ENCODE data around the gene RSPH9.
"Not testable (repeated sequence)": the region's sequence is repeated elsewhere in the genome, so short reads cannot be mapped to it uniquely, and the experiment has no call there.

RSPH9 gene

DNA sequence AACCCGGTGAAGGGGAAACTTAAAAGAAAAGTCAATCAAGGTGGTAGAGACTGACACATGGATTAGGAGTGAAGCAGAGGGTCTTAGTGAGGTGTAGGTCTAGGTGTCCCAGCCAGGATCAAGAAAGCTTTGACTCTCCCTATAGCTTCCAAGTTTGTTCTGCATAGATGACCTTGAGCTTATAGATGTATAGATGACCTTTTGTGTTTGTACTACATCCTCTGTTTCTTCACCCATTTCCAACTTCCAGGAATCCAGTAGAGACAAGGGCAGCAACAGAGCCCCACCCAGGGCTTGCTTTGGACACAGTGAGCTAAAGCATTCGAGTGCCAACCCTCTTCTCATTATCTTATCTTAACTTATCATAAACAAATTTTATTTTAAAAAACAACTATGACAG, 44.6 kb downstream of the RSPH9 start:
- DNase-seq = no peak

DNA sequence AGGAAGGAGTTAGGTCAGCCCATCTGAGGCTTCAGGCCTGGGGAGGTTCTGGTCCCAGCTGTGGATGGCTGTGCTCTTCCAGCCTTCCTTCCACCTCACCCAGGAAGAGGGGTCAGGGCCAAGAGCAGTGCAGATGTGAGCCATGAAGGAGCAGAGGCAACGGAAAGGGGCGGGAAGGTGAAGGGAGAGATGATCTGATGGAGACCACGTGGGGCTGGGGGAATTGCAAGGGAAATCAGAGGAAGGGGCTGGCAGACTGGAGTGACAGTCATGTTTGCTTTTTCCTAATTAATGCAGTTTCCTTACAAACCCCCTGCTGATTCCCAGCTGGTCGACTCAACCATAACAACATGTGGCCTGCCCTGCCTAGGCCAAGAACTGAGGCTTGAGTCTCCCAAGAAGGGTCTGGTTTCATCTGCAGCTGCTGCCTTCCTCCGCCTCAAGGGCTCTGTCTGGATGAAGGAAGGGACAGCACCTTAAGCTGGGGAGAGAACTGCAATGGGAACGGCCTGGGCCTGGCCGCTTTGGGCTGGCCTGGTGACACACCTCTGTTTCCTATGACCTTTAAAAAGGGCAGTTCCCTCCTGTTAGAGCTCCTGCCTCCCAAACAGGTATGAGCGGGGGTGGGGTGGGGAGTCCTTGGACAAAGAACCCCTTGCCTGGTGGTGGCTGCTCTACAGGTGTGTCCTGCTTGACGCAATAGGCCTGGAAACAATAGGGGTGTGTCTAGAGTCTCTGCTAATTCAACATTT, 50.6 kb downstream of the RSPH9 start:
- no peak for DNase-seq

DNA sequence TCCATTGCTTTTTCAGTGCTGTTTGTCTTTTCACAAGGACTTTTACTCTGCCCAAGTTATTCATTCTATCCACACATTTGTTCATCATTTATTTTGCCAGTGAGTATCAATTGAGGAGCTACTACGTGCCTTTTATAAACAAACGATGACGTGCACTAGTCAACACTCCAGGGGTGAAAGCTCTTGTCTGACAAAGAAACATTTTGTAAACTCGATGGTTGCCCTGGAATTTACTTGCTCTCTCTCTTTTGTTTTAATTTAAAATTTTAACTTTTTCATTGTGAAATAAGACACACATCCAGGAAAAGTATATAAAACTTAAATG, 51.1 kb downstream of the RSPH9 start:
- DNase-seq = no peak

DNA sequence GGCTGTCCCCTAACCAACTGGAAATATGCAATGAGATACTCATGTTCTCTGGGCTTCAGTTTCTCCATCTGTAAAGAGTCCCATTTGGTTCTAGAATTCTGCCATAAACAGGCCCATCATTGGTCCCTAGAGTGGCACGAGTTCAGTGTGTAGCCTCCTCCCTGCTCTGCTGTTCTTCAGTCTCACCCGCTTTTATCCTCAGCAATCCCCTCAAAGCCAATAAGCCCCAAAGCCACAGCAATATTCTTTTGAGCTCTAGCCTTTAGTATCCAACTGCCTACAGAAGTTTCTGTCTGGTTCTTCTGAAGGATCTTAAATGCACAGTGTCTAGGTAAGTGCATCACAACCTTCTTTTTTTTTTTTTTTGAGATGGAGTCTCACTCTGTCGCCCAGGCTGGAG, 52.6 kb downstream of the RSPH9 start:
- no peak for DNase-seq

DNA sequence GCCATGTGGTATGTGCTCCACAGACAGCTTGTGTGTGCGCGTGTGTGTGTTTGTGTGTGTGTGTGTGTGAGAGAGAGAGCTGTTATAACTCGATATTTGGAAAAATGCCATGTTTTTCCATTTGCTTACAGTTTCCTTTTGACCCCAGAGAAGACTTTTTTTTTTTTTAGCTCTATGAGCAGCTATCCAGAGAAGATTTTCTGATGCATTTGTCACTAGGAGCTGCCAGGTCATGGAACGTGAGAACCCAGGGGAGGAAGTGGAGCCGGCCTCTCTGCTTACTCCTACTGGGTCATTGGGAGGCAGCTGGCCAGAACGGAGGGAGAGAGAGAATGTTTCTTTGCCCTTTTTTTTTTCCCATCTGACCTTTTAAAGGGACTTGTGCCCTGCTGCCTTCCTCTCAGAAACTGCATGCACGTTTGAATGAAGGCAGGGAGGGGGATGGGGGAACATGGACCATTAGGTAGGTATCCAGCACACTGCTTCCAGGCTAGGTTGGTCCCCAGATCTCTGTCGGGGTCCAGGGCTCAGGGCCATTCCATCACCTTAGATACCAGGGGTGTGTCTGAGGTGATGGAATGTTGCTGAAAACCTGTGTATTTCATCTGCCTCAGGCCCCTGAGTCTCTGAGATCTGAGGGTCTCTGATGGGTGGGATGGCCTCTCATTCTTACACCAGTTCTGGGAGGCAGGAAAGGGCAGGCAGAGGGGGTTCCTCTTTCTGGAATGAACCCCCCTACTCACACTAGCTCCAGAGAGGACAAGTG, 53.9 kb downstream of the RSPH9 start:
- no peak for DNase-seq

DNA sequence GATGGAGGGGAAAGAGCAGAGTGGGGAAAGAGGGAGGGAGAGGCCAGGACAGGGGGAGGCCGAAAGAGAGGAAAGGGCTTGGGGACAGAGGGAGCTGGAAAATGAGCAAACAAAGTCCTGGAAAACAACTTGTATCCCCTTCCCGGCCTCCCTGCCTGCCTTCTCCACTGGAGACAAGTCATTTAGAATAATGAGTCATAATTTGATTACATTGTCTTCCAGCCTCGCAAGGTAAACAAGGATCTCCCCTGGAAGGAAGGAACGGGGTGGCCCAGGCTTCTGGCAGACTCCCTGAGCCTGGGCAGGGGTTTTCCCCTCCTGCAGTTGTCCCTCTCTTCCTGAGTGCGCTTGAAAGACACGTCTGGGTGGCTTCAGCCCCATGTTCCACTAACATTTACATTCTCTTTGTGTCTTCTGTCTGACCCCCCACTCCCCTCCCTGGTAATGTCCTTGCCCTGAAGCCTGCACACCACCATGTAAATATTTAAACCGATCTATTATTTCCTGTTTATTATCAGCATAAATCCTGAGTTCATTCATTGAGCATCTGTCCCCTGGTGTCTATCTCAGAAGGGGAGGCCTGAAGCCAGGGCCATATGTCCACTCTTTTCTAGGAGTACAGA, 54.8 kb downstream of the RSPH9 start:
- no peak for DNase-seq

DNA sequence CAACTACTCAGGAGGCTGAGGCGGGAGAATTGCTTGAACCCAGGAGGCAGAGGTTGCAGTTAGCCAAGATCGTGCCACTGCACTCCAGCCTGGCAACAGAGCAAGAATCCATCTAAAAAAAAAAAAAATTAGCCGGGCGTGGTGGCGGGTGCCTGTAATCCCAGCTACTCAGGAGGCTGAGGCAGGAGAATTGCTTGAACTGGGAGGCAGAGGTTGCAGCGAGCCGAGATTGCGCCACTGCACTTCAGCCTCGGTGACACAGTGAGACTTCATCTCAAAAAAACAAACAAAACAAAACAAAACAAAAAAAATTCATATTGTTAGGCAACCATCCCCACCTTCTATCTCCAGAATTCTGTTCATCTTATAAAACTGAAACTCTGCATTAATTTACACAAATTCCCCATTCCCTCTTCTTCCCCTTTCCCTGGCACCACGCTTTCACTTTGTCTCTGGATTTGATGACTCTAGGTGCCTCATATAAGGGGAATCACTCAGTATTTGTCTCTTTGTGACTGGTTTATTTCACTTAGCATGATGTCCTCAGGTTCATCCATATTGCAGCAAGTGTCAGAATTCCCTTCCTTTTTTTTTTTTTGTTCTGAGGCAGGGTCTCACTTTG, 56.2 kb downstream of the RSPH9 start:
- not testable (repeated sequence) for DNase-seq

DNA sequence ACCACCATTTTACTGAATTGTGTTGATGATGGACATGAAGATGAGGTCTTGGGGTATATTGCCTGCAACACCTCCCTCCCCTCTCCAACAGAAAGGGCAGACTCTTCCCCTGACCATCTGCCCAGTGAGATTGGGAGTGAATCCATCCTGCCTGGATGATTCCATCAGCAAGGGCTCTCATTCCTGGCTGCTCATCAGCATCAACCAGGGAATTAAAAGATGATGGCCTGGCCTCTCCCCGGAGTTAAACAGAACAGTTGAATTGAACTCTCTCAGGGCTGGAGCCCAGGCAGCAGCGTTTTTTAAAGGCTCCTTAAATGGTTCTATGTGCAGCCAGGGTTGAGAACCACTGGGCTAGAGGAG, 57.3 kb downstream of the RSPH9 start:
- DNase-seq = no peak

DNA sequence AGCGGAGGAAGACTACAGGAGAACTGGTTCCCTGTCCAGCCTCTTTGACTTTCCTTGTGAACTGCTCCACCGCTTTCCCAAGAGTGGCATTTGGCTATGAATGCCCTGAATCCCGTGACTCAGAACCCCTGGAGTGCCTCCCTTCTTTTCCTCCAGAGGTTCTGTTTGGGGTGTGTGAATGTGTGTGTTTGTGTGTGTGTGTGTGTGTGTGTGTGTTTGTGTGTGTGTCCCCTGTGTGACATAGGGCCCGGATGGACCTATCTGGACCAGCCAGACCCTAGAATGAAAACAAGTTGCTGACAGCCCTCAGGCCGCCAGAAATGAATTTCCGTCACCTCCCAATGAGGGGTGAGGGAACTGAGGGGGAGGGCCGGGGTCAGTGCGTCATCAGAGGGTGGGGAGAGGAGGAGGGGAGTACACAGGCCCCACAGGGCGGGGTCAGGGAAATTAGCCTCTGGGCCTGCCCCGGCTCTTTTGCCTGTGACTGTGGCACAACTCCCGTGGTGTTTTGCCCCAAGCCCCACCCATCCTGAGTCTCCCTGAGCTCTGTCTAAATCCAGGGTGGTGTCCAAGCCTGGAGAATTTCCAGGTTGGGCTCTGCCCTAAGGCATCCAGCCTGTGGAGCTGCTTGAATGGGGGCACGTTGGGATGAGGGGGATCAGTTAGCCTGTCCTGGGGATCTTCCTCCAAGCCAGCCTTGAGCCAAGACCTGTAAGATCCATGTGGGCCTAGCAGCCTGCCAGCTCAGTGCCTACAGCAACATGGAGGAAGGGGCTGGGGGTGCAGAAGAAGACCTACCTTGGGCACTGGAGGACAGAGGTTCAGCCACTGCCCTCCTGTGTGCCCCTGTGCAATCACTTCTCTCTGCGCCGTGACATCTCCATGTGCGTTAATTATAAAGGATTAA, 58.0 kb downstream of the RSPH9 start:
- DNase-seq = no peak

DNA sequence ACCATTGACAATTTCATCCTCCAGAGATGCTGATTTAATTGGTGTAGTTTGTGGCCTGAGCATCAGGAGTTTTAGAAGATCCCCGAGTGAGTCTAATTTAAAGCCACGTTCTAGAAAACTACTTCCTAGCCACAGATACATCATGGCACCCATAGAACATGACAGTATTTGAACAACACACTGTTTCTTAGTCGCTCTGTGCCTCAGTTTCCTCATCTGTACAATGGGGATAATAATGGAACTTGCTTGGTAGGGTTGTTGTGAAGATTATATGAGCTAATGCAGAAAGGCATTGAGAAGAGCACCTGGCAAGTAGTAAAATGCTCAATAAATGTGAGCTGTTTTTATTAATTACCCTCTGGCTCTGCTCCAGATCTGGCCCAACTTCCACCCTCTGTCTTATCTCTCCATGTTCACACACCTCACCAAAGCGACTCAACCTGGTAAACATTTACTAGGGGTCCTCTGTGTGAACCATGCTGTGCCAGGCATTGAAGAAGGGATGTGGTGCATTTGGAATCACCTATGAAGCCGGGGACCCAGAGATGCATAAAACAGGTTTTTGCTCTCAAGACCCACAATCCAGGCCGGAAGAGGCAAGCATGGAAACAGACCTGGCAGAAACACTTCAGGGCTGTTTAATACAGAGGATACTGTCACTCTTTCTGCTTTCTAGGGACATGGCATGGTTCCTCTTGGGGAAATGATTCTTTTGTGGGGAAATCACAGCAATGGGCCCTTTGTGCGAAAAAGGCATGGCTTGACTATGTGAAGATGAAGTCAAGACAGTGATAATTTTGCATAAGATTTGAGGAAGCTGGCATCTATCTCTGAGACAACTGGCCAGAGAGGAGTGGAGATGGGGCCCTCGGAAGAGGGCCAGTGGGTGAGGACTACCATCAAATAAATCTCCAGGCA, 58.9 kb downstream of the RSPH9 start:
- no peak for DNase-seq

DNA sequence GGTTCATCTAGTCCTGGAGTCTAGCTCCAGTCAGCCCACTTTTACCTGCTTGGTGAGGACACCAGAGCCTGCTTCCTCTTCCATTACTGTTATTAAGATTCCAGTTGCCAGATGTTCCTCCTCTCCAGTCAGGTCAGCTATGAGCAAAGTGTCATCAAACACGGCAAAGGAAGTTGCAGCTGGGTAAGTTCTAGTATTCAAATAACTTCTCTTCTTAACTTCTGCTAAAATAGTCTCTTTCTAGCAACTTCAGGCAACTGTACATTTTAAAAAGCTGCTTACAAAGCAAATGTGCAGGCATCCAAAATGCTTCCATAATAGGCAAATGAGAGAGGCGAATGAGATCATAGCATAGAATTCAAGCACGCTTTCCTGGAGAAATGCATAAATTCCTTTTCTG, 61.2 kb downstream of the RSPH9 start:
- DNase-seq = no peak

DNA sequence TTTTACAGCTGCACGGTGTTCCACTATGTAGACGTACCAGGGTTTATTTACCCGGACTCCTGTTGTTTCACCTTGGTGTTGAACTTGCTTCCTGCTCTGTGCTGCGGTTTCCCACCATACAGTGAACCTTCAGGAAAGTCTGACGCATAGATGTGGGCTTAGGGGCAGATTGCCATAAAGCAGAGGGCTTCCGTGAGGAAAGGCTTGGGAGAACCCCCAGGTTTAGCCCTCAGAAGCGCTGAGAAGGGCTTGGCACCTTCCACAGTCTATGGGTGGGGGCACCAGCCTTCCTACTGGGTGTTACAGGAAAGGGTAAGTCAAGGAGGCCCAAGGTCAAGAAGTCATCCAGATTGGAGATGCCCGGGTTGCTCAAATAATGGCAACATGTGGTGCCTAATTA, 62.0 kb downstream of the RSPH9 start:
- no peak for DNase-seq

DNA sequence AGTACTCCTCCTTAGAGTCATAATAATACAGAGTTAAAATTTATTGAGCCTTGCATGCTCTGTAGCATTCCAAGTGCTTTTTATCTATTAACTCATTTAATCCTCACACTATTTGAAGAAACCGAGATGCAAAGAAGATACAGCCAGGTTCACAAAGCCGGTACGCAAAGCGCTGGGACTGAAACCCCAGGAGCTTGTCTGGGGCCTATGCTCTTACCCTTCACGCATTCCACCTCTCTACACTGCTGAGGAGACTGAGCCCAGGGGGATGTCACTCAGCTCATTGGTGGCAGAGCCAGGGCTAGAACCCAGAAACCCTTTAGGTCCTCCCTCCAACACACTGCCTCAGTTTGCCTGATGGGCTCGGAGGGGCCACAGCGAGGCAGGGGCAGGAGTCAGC, 62.4 kb downstream of the RSPH9 start:
- no peak for DNase-seq

DNA sequence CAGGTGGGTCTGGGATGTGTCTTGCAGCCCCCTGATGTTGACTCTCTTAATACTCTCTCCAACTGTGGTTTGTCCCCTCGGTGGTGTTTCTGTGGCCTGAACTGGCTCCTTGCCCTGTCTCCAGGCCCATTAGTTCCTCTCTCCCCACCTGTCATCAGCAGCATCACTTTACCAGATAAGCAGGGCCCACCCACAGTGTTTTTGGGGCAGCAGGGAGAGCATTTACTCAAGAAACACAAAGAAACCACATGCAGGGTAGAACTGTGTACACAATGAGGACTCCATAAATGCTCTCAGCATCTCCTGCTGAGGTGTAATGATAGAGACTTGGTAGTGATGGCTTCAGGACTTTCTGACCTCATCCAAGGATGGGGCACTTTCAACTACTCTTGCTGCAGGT, 62.9 kb downstream of the RSPH9 start:
- DNase-seq = no peak

DNA sequence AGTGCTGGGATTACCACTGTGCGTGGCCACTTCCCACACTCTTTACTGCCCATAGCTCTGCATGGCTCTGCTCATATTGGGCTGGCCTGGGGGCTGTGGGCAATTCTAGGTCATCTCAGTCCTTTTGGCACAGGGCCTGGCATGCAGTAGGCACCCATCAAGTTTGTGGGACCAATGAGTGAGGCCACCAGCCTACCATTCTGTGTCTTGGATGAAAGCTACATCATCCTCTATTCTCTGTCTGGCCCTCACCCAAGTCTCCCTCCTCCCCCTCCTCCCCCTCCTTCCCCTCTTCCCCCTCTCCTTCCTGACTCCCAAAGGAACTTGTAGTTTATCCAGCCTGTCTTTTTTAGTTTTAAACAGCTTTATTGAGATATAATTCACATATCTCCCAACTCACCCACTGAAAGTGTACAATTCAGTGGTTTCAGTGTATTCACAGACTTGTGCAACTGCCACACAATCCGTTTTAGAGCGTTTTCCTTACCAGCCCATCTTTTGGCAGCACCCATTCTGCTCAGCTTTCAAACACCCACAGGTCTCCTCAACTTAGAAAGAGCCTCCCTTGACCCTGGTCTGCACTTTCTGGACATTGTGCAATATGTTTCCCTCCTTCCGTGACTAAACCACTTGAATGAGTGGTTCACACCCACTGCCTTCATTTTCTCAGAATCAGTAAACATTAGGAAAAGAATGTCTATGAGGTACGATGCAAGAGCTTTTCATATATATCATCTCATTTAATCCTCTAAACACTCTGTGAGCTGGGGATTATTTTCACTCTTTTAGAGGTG, 64.2 kb downstream of the RSPH9 start:
- no peak for DNase-seq

DNA sequence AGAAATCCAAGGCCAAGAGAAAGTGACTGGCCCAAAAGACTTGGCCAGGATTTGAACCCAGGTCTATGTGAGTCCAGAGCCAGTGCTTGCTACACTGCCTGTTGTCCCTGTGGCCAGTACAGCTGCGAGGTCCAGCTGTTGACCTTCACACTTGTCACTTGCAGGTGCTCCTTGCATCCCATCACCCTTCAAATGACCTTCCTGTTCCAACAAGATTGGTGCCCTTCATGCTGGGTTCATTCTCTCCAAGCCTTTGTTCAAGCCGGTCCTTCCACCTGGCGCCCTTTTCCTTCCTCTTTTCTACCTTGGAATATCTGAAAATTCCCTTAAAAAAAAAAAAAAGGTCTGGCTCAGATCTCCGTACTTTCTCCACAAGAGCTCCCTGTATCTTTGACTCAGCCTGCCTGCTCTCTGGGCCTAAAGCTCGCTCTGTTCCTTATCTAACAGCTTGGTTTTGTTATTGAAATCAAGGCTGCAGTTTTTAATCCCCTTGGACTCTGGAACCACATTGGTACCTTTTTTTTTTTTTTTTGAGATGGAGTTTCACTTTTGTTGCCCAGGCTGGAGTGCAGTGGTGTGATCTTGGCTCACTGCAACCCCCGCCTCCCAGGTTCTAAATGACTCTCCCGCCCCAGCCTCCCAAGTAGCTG, 64.9 kb downstream of the RSPH9 start:
- no peak for DNase-seq

DNA sequence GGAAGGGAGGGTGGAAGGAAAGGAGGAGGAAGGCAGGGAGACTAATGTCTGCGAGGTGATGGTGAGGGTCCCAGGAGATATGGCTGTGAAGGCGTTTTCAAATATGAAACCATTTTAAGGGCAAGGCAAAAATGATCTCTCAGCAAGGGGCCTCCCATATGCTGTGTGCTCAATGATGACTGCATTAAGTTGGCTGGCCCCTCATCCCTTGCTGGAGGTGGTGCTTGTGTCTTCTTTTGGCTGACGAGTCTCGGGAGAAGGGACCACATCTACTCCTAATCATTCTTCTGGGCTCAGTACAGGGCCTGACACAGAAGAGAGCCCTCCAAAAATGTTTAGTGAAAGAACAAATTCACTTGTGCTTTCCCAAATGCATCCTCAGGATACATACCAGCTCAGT, 65.7 kb downstream of the RSPH9 start:
- no peak for DNase-seq

DNA sequence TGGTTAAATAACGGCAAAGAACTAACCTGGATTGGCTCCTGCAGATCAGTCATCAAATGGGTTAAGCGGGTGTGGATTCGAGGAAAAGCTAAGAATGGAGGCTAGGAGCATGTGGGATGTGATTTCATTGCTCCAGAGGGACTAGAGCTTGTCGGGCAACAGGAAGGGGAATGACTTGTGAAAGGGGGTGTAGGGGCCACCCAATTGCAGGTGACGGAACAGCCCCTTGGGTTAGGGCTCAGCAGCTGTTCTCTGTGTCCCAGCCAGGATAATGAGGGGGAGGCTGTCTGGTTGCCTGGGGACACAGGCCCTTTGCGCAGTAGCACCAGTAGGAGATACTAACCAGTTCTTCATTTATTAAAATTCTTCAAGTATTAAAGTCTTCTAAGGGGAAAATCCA, 67.7 kb downstream of the RSPH9 start:
- DNase-seq = no peak

DNA sequence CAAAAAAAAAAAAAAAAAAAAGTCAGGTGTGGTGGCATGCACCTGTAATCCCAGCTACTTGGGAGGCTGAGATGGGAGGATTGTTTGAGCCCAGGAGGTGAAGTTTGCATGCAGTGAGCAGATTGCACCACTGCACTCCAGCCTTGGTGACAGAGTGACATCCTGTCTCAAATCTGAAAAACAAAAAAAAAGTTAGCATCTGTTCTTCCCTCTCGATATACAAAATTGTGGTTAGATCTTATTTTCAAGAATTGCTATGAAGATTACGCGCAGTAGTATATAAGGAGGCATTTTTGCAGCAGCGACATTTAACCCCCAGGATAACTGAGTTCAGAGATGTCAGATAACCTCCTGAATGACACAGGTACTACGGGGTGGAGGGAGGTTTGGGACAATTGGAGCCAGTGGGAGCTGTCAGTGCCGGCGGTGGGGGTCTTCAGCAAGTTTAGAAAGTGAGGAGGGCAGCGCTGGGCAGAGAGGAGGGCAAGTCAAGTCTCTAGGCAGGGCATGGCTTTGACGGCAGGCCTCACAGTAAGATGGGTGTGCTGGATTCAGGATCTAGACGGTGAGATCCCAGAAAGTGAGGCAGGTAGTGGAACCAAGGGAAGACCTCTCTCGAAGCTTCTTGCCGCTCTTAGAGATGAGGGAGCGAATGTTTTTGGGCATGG, 68.9 kb downstream of the RSPH9 start:
- DNase-seq = no peak

Measured in activated gamma-delta T cell treated with Interleukin-2 at 50 U/mL for 16 hours (primary cell).